Measurements from ENCODE around the gene ALCAM.

The ALCAM gene

DNA sequence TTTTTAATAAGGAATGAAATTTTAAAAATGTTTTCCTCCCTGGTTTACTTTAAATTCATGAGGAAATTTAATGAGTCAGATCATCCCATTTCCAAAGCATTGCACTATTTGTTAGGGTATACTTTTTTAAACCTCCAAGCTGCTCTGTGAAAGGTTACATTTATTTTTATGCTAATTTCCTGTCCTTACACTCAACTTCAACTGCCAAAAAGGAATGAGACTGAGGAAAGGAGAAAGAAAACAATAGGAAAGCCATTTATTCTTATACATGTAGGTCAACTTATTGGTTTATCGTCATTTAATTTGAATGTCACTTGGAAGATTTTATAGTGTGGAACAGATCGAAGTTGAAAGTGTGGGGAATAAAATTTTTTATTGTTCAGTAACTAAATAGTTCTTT, 104.1 kb downstream of the ALCAM start:
- Histone ChIP-seq H3K9ac (ENCODE audit: low read length) (no peak overlapping the region), H3K79me2 (ENCODE audit: low read length) (no peaks in the 10 kb centered on the region), H3K27ac (ENCODE audit: low read length) (no peak overlapping the region), H3K4me3 (ENCODE audit: low read length) (no peak overlapping the region), H3F3A (ENCODE audit: insufficient read depth, low read length) (no peaks in the 10 kb centered on the region), H3K9me3 (replicated peaks; ENCODE audit: insufficient read depth, low read length) (no peaks in the 10 kb centered on the region), H4K20me1 (ENCODE audit: insufficient read depth, low read length) (no peaks in the 10 kb centered on the region), H3K27me3 (replicated peaks; ENCODE audit: insufficient read depth, low read length) (no peaks in the 10 kb centered on the region), H2AFZ (ENCODE audit: low read length) (no peak overlapping the region), H3K4me1 (ENCODE audit: low read length) (no peaks in the 10 kb centered on the region), H3K9me2 (replicated peaks; ENCODE audit: insufficient read depth, low read length) (no peaks in the 10 kb centered on the region), H3K36me3 (replicated peaks; ENCODE audit: insufficient read depth, low read length) (no peaks in the 10 kb centered on the region), H3K4me2 (ENCODE audit: low read depth, low read length) (no peak overlapping the region)
- TF ChIP-seq EZH2 (optimal IDR thresholded peaks at IDR 0.05; ENCODE audit: low read depth, low read length) (no peak), EZH2phosphoT487 (IDR thresholded peaks at IDR 0.05; ENCODE audit: low read length) (no peak)
- TF ChIP-seq, protein P1, sequence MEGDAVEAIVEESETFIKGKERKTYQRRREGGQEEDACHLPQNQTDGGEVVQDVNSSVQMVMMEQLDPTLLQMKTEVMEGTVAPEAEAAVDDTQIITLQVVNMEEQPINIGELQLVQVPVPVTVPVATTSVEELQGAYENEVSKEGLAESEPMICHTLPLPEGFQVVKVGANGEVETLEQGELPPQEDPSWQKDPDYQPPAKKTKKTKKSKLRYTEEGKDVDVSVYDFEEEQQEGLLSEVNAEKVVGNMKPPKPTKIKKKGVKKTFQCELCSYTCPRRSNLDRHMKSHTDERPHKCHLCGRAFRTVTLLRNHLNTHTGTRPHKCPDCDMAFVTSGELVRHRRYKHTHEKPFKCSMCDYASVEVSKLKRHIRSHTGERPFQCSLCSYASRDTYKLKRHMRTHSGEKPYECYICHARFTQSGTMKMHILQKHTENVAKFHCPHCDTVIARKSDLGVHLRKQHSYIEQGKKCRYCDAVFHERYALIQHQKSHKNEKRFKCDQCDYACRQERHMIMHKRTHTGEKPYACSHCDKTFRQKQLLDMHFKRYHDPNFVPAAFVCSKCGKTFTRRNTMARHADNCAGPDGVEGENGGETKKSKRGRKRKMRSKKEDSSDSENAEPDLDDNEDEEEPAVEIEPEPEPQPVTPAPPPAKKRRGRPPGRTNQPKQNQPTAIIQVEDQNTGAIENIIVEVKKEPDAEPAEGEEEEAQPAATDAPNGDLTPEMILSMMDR (IDR thresholded peaks at IDR 0.05; ENCODE audit: low read length), result no peak
- DNase-seq, result no peak

DNA sequence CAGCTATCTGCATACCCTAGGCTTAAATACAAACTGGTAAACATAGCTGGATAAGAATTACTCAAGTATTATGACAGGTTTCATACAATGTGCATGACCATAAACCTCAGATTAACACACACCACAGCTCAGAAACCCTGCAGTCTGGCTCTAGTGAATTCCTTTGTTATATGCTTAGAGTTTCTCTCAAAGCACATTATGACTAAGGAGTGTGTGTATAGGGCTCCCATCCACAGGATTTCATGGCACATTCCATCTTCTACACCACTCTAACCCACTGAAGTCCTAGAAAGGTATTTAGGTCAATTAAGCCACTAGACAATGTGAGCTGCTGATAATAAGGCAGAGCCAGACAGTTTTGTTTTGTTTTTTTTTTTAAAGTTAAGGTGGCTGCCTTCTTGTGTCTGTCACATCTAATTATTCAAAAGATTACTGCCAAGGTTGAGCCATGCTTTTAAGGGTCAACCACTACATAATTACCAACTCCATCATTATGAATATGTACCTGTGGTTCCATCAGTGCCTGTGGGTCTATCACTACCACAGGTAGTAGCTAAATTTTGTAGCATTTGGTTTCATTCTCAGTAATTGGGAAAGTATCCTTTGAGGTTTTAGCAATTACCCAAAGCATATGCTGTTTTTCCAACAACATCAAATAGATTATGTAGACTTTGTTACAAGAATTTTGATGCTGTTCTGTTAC, 107.0 kb downstream of the ALCAM start:
- no peaks in the 10 kb centered on the region for H3K27me3 ChIP-seq (replicated peaks; ENCODE audit: insufficient read depth, low read length)
- H3K4me3 ChIP-seq (ENCODE audit: low read length), result no peak overlapping the region
- no peaks in the 10 kb centered on the region for H3K36me3 ChIP-seq (replicated peaks; ENCODE audit: insufficient read depth, low read length)
- H3K79me2 ChIP-seq (ENCODE audit: low read length), result no peaks in the 10 kb centered on the region
- no peaks in the 10 kb centered on the region for H3F3A ChIP-seq (ENCODE audit: insufficient read depth, low read length)
- TF ChIP-seq, protein P1 (IDR thresholded peaks at IDR 0.05; ENCODE audit: low read length), result no peak
- TF ChIP-seq EZH2 (optimal IDR thresholded peaks at IDR 0.05; ENCODE audit: low read depth, low read length) (no peak), EZH2phosphoT487 (IDR thresholded peaks at IDR 0.05; ENCODE audit: low read length) (no peak)
- H3K4me2 ChIP-seq (ENCODE audit: low read depth, low read length), result no peak overlapping the region
- H4K20me1 ChIP-seq (ENCODE audit: insufficient read depth, low read length), result no peaks in the 10 kb centered on the region
- no peak for DNase-seq
- H3K4me1 ChIP-seq (ENCODE audit: low read length), result no peaks in the 10 kb centered on the region
- no peak overlapping the region for H3K9ac ChIP-seq (ENCODE audit: low read length)
- H3K9me3 ChIP-seq (replicated peaks; ENCODE audit: insufficient read depth, low read length), result no peaks in the 10 kb centered on the region
- H2AFZ ChIP-seq (ENCODE audit: low read length), result no peak overlapping the region
- H3K27ac ChIP-seq (ENCODE audit: low read length), result no peak overlapping the region
- H3K9me2 ChIP-seq (replicated peaks; ENCODE audit: insufficient read depth, low read length), result no peaks in the 10 kb centered on the region

DNA sequence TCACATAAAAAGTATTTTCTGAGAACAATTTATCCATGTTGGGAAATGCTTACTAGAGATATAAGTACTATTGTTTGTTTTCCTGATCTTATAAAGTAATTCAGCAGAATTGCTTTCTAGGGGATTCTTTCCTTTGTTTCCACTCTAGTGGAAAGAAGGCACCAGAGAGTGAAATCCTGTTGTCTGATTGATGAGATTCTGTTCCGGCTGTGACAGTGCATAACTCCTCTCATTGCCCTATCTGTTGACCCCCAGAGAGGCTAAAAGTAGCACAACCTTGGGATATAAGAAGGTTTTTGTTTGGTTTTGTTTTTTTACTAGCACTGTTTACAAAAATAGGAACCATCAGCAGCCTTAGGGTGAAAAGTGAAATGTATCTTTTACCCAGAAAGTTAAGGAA, 114.1 kb downstream of the ALCAM start:
- H3K4me1 ChIP-seq (ENCODE audit: low read length), result no peaks in the 10 kb centered on the region
- DNase-seq, result no peak
- no peak overlapping the region for H2AFZ ChIP-seq (ENCODE audit: low read length)
- H3F3A ChIP-seq (ENCODE audit: insufficient read depth, low read length), result no peaks in the 10 kb centered on the region
- no peak overlapping the region for H3K27ac ChIP-seq (ENCODE audit: low read length)
- H3K36me3 ChIP-seq (replicated peaks; ENCODE audit: insufficient read depth, low read length), result no peaks in the 10 kb centered on the region
- no peaks in the 10 kb centered on the region for H3K9me3 ChIP-seq (replicated peaks; ENCODE audit: insufficient read depth, low read length)
- H3K4me2 ChIP-seq (ENCODE audit: low read depth, low read length), result no peak overlapping the region
- TF ChIP-seq EZH2 (optimal IDR thresholded peaks at IDR 0.05; ENCODE audit: low read depth, low read length) (no peak), EZH2phosphoT487 (IDR thresholded peaks at IDR 0.05; ENCODE audit: low read length) (no peak)
- TF ChIP-seq, protein P1 (IDR thresholded peaks at IDR 0.05; ENCODE audit: low read length), result no peak
- H3K79me2 ChIP-seq (ENCODE audit: low read length), result no peaks in the 10 kb centered on the region
- no peak overlapping the region for H3K9ac ChIP-seq (ENCODE audit: low read length)
- no peak overlapping the region for H3K4me3 ChIP-seq (ENCODE audit: low read length)
- H3K9me2 ChIP-seq (replicated peaks; ENCODE audit: insufficient read depth, low read length), result no peaks in the 10 kb centered on the region
- H4K20me1 ChIP-seq (ENCODE audit: insufficient read depth, low read length), result no peaks in the 10 kb centered on the region
- H3K27me3 ChIP-seq (replicated peaks; ENCODE audit: insufficient read depth, low read length), result no peaks in the 10 kb centered on the region
